Stimulated activated CD4-positive, alpha-beta T cell treated with anti-CD3 and anti-CD28 coated beads, Interleukin-2, amount 100 ng/mL, for 48 hours (primary cell): ENCODE measurements around the gene HERC4.

Experiments
- DNase-seq, 2 donors: peaks; one replicate each; pipeline ENCODE4 v3.0.0-alpha.2; 2020

The HERC4 gene

GRCh38 chr10:67875340-67876238 lies 199.5 kb downstream of the HERC4 start:
- DNase-seq: no peak
